Measurements from ENCODE around the gene AKT1. TPM values are rescaled to one million over a fixed set of nuclear protein-coding genes. Genes with fewer than 3 reads are reported as not detected.
"Not testable (repeated sequence)": the region's sequence is repeated elsewhere in the genome, so short reads cannot be mapped to it uniquely, and the experiment has no call there.

Gene AKT1
- 100 to 1,000 TPM; 108 to 135 (median 113) TPM for polyA plus RNA-seq (ENCODE audit: insufficient read length in 4 of 4)

DNA sequence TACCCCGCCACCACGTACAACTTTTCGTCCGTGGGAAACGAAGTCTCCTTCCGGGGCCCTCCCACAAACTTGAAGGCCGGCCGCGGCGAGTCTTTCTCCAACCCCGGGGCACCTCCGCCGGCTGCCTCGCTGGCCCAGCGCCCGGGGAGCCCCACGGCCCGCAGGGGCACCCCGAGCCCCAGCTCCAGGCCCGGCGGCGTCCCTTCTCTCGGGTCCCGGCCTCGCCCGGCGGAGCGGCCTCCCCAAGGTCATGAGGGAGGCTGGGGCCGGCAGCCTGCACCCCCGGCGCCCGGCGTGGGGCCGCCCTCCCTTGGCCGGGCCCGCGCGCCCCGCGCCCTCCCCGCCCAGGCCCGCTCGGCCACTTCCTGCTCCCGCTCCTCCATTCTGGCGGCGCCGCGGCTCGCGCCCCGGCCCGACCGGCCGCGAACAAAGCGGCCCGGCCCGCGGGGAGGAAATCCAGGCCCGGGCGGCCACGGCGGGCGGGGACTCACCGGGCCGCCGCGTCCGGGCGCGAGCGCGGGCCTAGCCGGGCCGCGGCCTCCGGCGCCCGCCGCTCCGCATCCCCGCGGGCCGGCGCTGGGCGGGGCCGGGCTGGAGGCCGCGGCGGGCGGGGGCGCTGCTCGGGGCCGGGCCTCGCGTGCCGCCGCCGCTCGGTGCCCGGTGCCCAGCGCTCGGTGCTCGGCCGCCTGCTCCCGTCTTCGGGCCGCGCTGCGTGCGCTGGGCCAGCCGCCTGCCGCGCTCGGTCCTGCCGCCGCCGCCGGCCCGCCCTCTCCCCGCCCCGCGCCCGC, at the start of gene AKT1:
Gene AKT1, minus strand, starts transcription at position 756 of the 788 bp plus-strand sequence. CDS start 3,105 bp downstream, outside the sequence.
- no peak for DNase-seq (ENCODE audit: low read depth in 4 of 4, low spot score in 3 of 4)

DNA sequence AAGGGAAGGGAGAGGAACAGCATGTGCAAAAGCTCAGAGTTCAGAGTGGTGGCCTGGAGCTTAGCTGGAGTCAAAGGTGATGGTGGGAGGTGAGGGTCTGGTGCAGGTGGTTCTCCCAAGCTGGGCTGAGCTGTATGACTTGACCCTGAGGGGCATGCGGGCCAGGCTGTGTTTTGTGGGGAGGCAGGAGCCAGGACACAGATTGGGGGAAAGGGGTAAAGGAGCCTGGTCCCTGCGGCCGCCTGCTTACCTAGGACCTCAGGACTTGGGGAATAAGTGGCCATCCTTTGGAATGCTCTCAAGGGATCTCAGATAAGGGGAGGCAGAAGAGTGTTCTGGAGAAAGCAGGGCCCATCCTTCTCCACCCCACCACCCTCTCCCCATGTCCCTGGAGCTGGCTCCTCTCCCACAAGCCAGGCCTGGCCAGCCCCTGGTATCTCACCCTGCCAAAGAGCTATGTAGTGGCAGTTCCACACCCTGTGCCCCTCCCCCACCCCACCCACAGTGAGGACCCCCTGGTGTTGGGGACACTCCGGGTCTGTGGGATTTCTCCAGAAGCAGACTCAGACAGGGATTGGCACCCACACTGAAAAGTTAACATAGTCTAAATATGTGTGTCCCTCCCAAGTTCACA, 49.6 kb upstream of the AKT1 start:
- no peak for DNase-seq (ENCODE audit: low read depth in 4 of 4, low spot score in 3 of 4)

DNA sequence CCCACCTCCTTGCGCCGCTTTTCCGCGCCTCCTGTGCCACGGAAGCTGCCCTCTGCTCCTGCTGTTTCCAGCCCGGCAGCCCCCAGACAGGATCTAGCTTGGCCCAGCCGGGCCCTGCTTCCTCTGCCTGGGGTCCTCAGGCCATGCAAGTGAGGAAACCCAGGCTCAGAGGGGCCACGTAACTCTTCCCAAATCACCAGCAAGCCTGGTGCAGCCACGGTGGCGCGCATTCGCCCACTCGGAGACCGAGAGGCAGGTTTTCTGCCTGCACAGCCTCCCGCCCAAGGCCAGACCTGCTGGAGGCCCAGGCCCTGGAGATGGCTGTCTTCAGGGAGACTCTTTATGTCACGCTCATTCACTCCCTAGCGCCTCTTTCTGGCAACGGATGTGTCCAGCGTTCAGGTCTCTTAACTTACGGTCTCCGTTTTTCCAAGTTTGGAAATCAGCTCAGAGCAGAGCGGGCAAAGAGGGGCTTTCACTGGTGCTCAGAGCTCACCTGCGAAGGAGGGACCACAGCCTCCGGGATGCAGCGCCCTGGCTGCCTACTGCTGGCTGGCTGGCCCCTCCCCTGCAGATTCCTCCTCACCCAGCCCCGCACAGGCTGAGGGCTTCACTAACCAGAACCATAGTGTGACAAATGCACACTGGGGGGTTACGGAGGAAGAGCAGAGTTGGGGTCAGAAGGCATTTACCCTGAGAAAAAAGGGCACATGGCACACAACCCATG, 48.9 kb upstream of the AKT1 start:
- no peak for DNase-seq (ENCODE audit: low read depth in 4 of 4, low spot score in 3 of 4)

DNA sequence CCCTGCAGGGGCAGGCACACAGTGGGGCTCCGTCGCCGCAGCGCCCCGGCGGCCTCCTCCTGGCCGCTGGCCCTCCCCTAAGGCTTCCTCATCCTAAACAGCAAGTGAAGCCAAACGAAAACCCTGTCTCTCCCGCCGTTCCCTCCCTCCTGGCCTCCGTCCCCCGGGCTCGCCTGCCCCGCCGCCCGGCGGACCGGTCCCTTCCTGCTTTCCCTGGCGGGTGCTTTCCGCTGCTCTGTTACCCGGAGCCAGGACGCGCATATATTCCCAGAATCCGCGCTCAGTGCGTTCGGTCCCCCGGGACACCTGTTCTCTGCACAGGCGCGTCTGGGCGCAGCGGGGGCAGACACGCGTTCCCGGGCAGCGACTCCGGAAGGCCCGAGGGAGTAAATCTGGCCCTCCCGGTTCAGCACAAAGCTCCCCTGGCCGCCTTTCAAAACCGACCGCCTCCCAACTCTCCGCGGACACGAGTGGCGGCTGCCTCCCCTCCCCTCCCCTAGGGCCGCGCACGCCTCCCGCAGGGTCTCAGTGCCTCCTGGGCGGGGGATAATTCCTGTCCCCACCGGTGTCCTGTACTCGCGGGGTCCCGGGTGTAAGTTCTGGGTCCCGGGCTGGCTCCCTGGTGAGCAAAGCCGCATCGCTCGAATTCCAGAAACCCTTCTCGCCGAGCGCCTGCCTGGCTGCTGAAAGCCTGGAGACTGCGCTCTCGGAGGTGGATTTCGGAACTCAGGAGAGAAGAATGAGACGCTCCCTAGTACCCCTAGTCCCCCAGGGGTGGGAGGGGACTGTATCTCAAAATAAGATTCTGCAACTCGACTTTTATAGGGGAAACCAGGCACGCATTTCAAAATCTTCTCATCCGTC, 48.1 kb upstream of the AKT1 start:
- no peak for DNase-seq (ENCODE audit: low read depth in 4 of 4, low spot score in 3 of 4)

DNA sequence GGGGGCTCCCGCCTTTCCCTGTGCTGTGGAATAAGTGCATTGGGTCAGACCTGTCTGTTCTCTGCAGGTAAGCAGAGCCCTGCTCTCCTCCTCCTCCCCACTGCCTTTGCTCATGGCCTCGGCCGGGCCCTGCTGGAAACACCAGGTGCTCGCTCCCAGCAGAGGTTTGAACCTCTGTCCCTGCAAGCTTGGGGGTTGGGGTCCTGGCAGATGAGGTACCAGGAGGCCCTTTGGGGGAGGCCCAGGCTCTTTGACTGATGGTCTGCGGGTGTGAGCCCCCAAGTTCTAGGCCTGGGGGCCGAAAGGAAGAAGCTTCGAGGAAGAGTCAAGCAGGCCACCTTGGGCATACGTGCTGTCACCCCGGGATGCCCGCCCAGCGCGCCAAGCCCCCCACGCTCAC, 47.5 kb upstream of the AKT1 start:
- no peak for DNase-seq (ENCODE audit: low read depth in 4 of 4, low spot score in 3 of 4)

DNA sequence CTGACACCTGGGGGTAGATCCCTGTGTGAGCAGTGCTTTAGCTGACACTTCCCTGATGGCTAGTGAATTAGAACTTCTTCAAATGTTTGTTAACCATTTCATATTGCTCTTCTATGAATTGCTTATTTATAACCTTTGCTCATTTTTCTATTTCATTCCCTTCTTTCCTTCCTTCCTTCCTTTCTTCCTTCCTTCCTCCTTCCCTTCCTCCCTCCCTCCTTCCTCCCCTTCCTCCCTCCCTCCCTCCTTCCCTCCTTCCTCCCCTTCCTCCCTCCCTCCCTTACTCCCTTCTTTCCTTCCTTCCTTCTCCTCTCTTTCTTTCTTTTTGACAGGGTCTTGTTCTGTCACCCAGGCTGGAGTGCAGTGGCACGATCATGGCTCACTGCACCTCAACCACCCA, 46.2 kb upstream of the AKT1 start:
- DNase-seq (ENCODE audit: low read depth in 4 of 4, low spot score in 3 of 4) = no peak

DNA sequence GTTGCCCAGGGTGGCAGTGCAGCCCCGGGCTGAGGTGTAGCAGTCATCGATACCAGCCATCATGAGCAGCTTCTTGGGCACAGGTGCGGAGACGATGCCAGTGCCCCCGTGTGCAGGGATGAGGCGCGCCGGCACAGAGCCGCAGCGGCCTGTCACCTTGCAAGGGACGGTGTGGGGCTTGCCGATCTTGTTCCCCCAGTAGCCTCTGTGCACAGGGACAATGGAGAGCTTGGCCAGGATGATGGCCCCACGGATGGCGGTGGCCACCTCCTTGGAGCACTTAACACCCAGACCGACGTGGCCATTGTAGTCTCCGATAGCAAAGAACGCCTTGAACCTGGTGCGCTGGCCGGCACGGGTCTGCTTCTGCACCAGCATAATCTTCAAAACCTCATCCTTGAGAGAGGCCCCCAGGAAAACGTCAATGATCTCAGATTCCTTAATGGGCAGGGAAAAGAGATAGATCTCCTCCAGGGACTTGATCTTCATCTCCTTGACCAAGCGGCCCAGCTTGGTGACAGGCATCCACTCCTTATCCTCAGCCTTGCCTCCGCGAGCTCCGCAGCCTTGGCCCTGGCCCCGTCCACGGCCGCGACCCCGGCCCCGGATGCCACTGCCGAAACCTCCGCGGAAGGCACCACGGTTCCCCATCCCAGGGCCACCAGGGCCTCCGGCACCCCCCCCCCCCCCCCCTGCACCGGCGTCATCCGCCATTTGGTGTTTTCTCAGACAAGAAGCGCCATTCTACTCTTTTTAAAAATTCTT, 40.8 kb upstream of the AKT1 start:
- not testable (repeated sequence) for DNase-seq (ENCODE audit: low read depth in 4 of 4, low spot score in 3 of 4)

DNA sequence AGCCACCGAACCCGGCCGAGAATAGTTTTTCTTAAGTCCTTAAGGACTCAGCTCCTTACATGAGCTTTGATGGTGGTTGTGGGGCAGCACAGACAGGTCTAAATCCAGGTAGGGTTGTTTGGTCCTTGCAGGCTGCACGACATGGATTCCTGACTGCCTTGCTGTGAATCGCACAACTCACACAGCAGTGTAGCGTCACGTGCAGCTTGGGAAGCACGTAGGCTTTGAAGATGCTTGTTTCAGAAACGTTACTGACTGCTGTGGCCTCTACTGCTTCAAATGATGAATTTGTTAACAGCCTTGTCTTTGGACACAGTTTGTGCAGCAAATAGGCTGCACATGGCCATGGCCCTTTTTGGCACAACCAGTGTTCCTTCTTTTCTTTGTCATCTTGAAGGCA, 35.2 kb upstream of the AKT1 start:
- no peak for DNase-seq (ENCODE audit: low read depth in 4 of 4, low spot score in 3 of 4)

DNA sequence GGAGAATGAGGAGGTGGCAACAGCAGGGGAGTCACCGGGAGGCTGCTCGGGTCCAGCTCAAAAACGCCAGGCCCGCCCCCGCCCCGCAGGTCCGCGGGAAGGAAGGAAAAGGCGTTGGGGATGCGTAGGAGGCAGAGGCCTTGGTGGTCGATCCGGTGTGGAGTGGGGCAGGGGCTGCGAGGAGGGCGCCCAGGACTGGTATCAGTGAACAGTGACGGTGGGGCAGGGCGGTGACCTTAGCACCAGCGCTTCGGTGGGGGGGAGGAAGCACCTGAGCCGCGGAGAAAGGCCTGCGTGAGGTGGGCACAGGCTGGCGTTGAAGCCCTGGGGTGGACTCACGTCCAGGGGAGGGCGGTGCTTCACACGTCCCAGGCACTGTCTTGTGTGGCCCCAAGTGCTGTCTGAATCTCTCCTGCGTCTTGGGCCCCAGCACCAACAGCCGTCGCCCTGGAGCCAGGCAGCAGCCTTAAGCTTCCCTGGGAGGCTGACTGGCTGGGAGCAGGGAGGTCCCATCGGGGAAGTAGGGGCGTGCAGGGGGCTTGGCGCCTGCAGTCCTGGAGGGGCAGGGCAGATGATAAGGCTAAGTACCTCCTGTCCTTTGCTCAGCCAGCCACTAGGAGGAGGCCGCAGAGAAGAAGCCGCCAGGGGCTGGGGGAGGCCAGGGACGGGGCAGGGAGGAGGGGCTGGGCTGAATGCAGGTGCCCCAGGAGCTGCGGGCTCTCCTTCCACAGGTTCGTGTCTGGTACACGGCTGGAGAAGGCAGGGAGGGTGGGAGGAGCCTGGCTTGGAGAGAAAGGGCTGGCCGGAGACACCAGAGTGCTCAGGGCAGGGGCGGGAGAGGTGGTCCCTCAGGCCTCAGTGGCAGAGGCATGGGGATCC, 31.9 kb upstream of the AKT1 start:
- DNase-seq (ENCODE audit: low read depth in 4 of 4, low spot score in 3 of 4) = no peak

DNA sequence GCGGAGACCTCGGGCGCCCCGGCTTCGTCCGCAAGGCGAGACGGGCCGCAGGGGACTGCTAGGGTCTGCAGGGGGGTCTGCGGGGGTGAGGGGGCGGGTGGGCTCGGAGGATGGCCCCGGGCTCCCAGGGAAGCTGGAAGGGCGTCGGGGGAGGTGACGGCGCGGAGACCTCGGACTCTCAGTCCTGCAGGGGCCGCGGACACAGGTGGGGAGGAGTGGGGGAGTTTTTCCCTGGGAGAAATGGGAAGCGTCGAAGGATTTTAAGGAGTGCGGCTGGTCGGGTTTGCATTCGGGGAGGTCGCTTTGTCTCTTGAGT, 31.3 kb upstream of the AKT1 start:
- DNase-seq (ENCODE audit: low read depth in 4 of 4, low spot score in 3 of 4) = no peak

DNA sequence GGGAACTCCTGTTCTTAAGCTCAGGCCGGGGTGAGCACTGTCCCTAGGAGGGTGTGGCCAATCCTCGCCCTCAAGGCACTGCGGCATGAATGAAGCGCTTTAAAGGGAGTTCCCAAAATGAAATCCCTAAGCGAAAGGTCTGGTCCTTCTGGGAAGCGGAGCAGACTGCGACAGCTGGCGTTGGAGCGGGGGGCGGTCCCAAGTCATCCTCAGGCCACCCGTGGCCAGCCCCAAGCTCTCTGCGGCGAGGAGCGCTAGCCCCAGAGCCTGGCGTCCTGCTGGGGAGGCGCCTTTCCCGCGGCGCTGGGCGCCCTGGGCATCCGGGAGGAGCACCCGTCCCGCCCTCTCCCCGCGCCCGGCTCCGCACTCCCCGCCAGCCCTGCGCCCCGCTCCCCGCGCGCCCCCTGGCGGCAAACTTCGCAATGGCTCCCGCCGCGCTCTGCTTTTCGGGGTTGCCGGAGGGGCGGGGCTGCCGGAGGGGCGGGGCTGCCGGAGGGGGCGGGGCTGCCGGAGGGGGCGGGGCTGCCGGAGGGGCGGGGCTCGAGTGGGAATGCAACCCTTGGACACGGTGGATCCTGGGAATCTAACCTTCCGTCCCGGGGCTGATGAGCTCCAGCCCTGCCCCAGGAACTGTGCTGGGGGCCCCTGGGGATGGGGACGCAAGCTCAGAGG, 30.8 kb upstream of the AKT1 start:
- peak in 1 of 4 donors; percentile 67 for DNase-seq (ENCODE audit: low read depth in 4 of 4, low spot score in 3 of 4)

DNA sequence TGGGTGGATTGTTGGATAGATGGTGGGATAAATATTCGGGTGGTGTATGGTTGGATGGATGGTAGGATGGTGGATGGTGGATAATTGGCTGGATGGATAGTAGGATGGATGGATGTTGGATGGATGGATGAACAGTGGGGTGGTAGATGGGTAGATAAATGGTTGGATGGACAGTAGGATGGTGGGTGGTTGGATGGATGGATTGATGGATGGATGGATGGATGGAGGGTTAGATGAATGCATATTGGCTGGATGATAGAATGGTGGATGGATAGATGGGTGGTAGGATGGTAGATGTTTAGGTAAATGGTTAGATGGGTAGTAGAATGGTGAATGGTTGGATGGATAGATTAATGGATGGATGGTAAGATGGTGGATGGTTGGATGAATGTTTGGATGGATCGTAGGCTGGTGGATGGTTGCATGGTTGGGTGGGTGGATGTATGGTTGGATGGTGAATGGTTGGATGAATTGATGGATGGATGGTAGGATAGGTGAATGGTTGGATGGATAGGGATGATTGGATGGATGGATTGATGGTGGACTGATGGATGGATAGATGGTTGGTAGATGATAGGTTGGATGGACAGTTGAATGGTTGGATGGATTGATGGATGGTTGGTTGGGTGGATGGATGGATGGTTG, 28.9 kb upstream of the AKT1 start:
- DNase-seq (ENCODE audit: low read depth in 4 of 4, low spot score in 3 of 4) = no peak

DNA sequence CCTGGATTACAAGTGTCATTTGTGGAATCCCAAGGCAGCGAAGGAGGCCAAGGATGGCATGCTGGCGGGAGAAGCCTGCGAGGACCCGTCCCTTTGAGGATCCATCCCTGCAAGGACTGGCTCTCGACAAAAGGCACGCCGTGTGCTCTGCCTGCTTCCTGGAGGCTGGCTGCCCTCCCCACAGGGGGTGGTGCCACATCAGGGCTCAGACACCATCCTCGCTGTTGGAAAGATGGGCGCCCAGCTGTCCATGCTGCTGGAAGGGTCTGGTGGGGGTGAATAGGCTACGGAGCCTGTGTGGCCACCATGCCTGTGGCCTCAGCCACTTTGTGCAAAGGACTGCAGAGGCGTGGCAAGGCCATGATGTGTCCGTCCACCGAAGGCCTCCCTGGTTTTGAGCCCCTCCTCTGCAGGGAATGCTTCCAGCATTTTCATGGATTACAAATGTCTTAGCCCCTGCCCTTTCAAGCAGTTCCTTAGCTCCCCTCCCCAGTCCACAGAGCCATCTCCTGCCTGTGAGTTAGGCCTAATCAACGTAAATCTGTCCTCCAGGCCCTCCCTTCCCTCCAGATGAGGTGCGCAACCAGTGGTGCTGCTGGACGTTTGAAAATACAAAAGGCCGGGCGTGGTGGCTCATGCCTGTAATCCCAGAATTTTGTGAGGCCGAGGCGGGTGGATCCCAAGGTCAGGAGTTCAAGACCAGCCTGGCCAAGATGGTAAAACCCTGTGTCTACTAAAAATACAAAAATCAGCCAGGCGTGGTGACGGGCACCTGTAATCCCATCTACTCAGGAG, 27.5 kb upstream of the AKT1 start:
- DNase-seq (ENCODE audit: low read depth in 4 of 4, low spot score in 3 of 4) = no peak

DNA sequence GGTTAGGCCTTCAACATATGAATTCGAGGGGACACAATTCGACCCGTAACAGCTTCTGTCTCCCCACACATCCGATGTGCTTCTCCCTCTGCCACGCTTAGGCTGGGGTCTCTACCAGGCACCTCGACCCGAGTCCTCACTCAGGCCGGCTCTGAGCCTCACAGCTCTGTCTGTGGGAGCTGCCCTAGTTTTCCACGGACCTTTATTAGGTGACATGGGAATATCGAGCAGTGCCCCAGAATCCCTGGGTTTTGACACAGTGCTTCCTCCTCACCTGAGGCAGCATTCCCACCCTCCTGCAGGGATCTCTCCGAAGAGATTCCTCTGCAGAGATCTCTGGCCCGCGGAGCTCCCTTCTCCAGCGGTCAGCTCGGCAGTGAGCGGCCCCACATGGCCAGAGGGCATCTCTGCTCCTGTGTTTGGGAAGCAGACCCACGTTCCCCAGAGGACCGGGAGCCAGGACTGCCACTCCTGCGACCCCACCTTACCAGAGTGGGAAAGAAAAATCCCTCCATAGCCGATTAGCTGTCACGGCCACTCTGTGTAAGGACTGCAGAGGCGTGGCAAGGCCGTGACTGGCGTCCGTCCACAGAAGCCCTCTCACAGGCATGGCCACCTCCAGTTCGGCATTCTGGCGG, 26.5 kb upstream of the AKT1 start:
- no peak for DNase-seq (ENCODE audit: low read depth in 4 of 4, low spot score in 3 of 4)

DNA sequence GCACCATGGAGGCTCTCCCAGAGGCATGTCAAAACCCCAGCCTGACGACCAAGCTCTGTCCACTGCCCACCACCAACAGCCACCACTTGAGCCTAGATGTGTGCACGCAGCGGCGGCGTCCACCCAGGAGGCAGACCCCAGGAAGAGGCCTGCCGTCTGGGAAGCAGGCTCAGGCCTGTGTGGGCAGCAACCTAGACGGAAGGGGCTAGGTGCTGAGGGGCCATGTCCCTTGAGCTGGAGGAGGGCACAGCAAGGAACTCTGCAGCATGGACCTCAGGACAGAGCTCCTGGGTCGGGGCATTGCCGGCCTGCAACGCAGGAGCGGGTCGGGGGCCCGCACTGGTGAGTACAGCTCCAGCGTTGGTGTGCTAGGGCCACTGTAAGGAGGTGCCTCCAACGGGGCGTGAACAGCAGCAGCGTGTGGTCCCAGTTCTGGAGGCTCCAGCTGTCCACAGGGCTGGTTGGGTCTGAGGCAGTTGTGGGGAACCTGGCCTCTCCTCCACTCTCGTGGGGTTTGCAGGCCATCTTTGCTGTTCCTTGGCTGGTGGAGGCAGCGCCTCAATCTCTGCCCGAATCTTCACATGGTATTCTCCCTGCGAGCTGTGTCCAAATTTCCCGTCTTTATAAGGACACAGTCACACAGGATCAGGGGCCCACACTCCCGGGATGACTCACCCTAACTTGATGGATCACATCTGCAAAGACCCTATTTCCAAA, 25.8 kb upstream of the AKT1 start:
- no peak for DNase-seq (ENCODE audit: low read depth in 4 of 4, low spot score in 3 of 4)

DNA sequence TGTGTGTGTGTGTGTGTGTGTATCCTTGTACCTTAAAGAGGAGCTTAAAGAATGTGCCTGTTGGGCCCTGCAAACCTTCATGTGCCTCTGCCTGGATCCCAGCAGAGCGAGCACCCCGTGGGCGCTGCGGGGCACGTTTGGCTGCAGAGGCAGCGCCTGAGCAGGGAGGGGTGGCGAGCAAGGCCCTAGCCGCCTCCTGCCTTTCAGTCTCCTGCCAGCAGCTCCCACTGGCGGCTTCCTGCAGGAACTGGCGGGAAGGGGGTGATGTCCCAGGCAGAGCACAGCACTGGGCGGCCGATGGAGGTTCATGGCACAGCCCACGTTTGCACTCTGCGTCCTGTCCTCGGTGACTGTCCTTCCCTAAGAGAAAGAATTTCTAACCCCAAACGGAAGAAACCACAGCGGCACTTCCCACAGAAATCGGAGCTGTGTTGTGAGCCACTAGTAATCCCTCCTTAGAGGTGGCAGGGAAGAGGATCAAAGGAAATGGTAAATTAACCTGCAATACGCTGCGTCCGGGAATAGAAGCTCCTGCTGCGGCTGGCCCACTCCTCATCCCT, 25.2 kb upstream of the AKT1 start:
- DNase-seq (ENCODE audit: low read depth in 4 of 4, low spot score in 3 of 4) = no peak
